Endothelial cell of umbilical vein (primary cell): ENCODE measurements around the gene TTC27. TPM values are rescaled to one million over a fixed set of nuclear protein-coding genes. Genes with fewer than 3 reads are reported as not detected.

Experiments used
- BruUV-seq: library from RNA; stranded (reverse); fragments of 400-500 nt; replicated peaks from 2 replicates; lab custom pipeline; 2021; lab: Mats Ljungman, UMichigan
- CTCF ChIA-PET: fragments of 300-600, 350-600 bp; sonication (Branson Sonifier 250); formaldehyde crosslinking; loops from one replicate; lab custom pipeline; 2021; ENCODE audit warnings: antibody characterized with exemption, inconsistent platforms; lab: Charles Lee
- POLR2A ChIA-PET: fragments of 300-600, 350-600 bp; sonication (Branson Sonifier 250); formaldehyde crosslinking; loops from one replicate; lab custom pipeline; 2021; ENCODE audit warnings: antibody characterized with exemption, inconsistent platforms; lab: Charles Lee
- DNase-seq: peaks from one replicate; pipeline ENCODE4 v3.0.0-alpha.2; 2011; ENCODE audit warnings: low read depth, low spot score
- FAIRE-seq: peaks from 2 replicates; lab custom pipeline; 2011; peaks lifted over from hg19 to GRCh38; lab: Jason Lieb, UNC
- H2AFZ ChIP-seq: 2 replicates; pipeline ENCODE4 v1.6.0; 2012; ENCODE audit warnings: low read depth, low read length, control low read depth, inconsistent platforms
- H3K27ac ChIP-seq: 2 replicates; pipeline ENCODE4 v1.5.1; 2011; ENCODE audit warnings: low read depth, mild to moderate bottlenecking, control low read depth, low read length, moderate library complexity; ENCODE audit not compliant: insufficient read depth
- H3K27me3 ChIP-seq, 2 experiments: 2 replicates each; pipeline versions ENCODE4 v1.6.0 to v1.6.1; 2011; ENCODE audit warnings: low read length in 2 of 2, mixed read lengths in 1 of 2; ENCODE audit not compliant: control insufficient read depth in 2 of 2, insufficient read depth in 2 of 2
- H3K36me3 ChIP-seq, 2 experiments: 2 replicates in 1 of 2; 3 replicates in 1 of 2; pipeline ENCODE4 v1.5.1; 2011; ENCODE audit warnings: low read length in 2 of 2, mild to moderate bottlenecking in 1 of 2, moderate library complexity in 1 of 2; ENCODE audit not compliant: control insufficient read depth in 2 of 2, insufficient read depth in 2 of 2; ENCODE audit errors: extremely low read depth in 1 of 2
- H3K4me1 ChIP-seq: 3 replicates; pipeline ENCODE4 v1.5.1; 2011; ENCODE audit warnings: mild to moderate bottlenecking, low read length; ENCODE audit not compliant: control insufficient read depth, insufficient read depth; ENCODE audit errors: extremely low read depth
- H3K4me2 ChIP-seq: 2 replicates; pipeline ENCODE4 v1.6.1; 2011; ENCODE audit warnings: low read length, control low read depth, mixed read lengths; ENCODE audit not compliant: insufficient read depth
- H3K4me3 ChIP-seq, 3 experiments: fragments of 200-600 bp in 1 of 3; sonication (generic), shearing (Covaris generic) in 1 of 3; replicated peaks in 1 of 3; 2 replicates each; pipeline ENCODE4 v1.5.1; 2011 to 2016; ENCODE audit warnings: control low read depth in 3 of 3, low read length in 3 of 3, mild to moderate bottlenecking in 2 of 3, inconsistent platforms in 1 of 3, low read depth in 1 of 3, moderate library complexity in 1 of 3; ENCODE audit not compliant: insufficient read depth in 1 of 3
- H3K79me2 ChIP-seq: 2 replicates; pipeline ENCODE4 v1.6.0; 2012; ENCODE audit warnings: low read length, inconsistent platforms; ENCODE audit not compliant: control insufficient read depth, insufficient read depth
- H3K9ac ChIP-seq: replicated peaks from 2 replicates; pipeline ENCODE3; 2011; ENCODE audit warnings: low read length, control low read depth; ENCODE audit not compliant: insufficient read depth; ENCODE audit errors: extremely low read depth
- H3K9me1 ChIP-seq: replicated peaks from 3 replicates; pipeline ENCODE4 v1.6.0; 2011; ENCODE audit warnings: mild to moderate bottlenecking, low read length; ENCODE audit not compliant: control insufficient read depth, insufficient read depth; ENCODE audit errors: extremely low read depth
- H3K9me3 ChIP-seq: replicated peaks from 2 replicates; pipeline ENCODE4 v1.5.1; 2012; ENCODE audit warnings: low read length, inconsistent platforms; ENCODE audit not compliant: control insufficient read depth, insufficient read depth
- H4K20me1 ChIP-seq: replicated peaks from 2 replicates; pipeline ENCODE3; 2011; ENCODE audit warnings: mild to moderate bottlenecking, low read length; ENCODE audit not compliant: control insufficient read depth, insufficient read depth; ENCODE audit errors: extremely low read depth
- CTCF ChIP-seq, 2 donors: IDR thresholded peaks; 1 replicate in 1 of 2; 2 replicates in 1 of 2; pipeline ENCODE4 v1.5.1; 2011; ENCODE audit warnings: low read length in 2 of 2, mild to moderate bottlenecking in 2 of 2, moderate library complexity in 2 of 2, control low read depth in 1 of 2, inconsistent platforms in 1 of 2, low read depth in 1 of 2; ENCODE audit not compliant: insufficient read depth in 1 of 2; ENCODE audit errors: extremely low read depth in 1 of 2
- EZH2 ChIP-seq: IDR thresholded peaks from 2 replicates; pipeline ENCODE4 v1.6.1; 2012; ENCODE audit warnings: borderline replicate concordance, low read depth, mild to moderate bottlenecking, moderate library complexity, low read length, inconsistent platforms; ENCODE audit not compliant: severe bottlenecking
- FOS ChIP-seq: IDR thresholded peaks from 2 replicates; pipeline ENCODE4 v1.6.1; 2011; ENCODE audit warnings: mild to moderate bottlenecking, low read length, moderate library complexity, borderline replicate concordance; ENCODE audit not compliant: insufficient read depth
- GATA2 ChIP-seq: IDR thresholded peaks from 2 replicates; pipeline ENCODE4 v1.7.0; 2011; ENCODE audit warnings: low read depth, mild to moderate bottlenecking, moderate library complexity, mixed read lengths, low read length; ENCODE audit not compliant: insufficient read length, insufficient read depth
- JUN ChIP-seq: IDR thresholded peaks from 2 replicates; pipeline ENCODE4 v1.6.1; 2011; ENCODE audit warnings: borderline replicate concordance, low read depth; ENCODE audit not compliant: insufficient read length, insufficient read depth
- MAX ChIP-seq: IDR thresholded peaks from 2 replicates; pipeline ENCODE4 v1.6.1; 2011; ENCODE audit not compliant: insufficient read depth, insufficient read length
- MYC ChIP-seq: IDR thresholded peaks from one replicate; pipeline ENCODE4 v1.6.1; 2011; ENCODE audit warnings: mild to moderate bottlenecking, low read depth, low read length
- POLR2A ChIP-seq: IDR thresholded peaks from 2 replicates; pipeline ENCODE4 v1.6.1; 2012; ENCODE audit warnings: low read depth, mild to moderate bottlenecking, control low read depth, low read length
- POLR2AphosphoS5 ChIP-seq: IDR thresholded peaks from 2 replicates; pipeline ENCODE4 v1.6.1; 2012; ENCODE audit warnings: low read depth, mild to moderate bottlenecking, control low read depth, low read length, moderate library complexity; ENCODE audit not compliant: insufficient read depth
- dilution Hi-C: fragments of 300-500 bp; cut with MboI; formaldehyde crosslinking; loops from one replicate; pipeline ENCODE4 v1.15.0; 2019; ENCODE audit warnings: low sequenced_read_pairs; ENCODE audit not compliant: extremely low pct_ligation_motif_present
- intact Hi-C: fragments of 100-400 bp; cut with micrococcal nuclease; formaldehyde crosslinking; loops from one replicate; pipeline ENCODE4 v1.10.0; 2022
- polyA plus RNA-seq, 4 experiments: library from polyadenylated mRNA; depleted of rRNA in 3 of 4; stranded (reverse) in 3 of 4; unstranded in 1 of 4; fragments of >200 nt; gene quantifications; 2 replicates each; pipeline versions ENCODE4 v1.2.1 to v1.2.3, GENCODE V29; 2011 to 2012; ENCODE audit warnings: missing spikeins in 1 of 4
- total RNA-seq: library from RNA; stranded (reverse); gene quantifications from 2 replicates; pipeline ENCODE4 v1.2.3, GENCODE V29; 2021

Gene TTC27
- total and polyA plus RNA-seq, 2 donors (not counting 3 experiments of a cell fraction or from before 2014, with no cell fraction given) = 16.3 to 20.1 TPM

GRCh38 chr2:32752205-32752604 lies 124.4 kb downstream of the TTC27 start:
- Histone ChIP-seq H3K4me2 (no peak overlapping the region), H3K36me3 (no peaks in the 10 kb centered on the region), H4K20me1 (no peaks in the 10 kb centered on the region), H3K9me3 (no peaks in the 10 kb centered on the region), H2AFZ (no peak overlapping the region), H3K4me3 (no peak overlapping the region), H3K79me2 (no peaks in the 10 kb centered on the region), H3K4me1 (peaks cover 2% of the 10 kb centered on the region), H3K27me3 (no peaks in the 10 kb centered on the region), H3K27ac (no peak overlapping the region), H3K9ac (no peak overlapping the region), H3K9me1 (no peaks in the 10 kb centered on the region)
- ChIA-PET POLR2A (no interaction called here), CTCF (interaction anchor here (1.2 kb wide), 1 partner anchor 12 kb away, joined by 4 read pairs; no protein-coding TSS in a partner anchor)
- no peak for DNase-seq
- no TSS peak for BruUV-seq
- TF ChIP-seq JUN (no peak), MYC (no peak), MAX (no peak), POLR2A (no peak), FOS (no peak), CTCF (IDR thresholded peaks at IDR 0.05; ENCODE audit: extremely low read depth in 1 of 2, insufficient read depth in 1 of 2, low read depth in 1 of 2, low read length in 2 of 2) (no peak), EZH2 (no peak), GATA2 (no peak), POLR2AphosphoS5 (no peak)
- FAIRE-seq = no peak
- intact Hi-C loops (no loop called here), dilution Hi-C loops (no loop called here)
